NCI-H748 (cell line): ENCODE measurements around the gene GNAT3.

Experiments used
- DNase-seq: peaks from one replicate; lab custom pipeline; 2025; ENCODE audit not compliant: unreplicated experiment; lab: John Stamatoyannopoulos, UW

Gene GNAT3

GRCh38 chr7:80420876-80421275 lies 91.0 kb downstream of the GNAT3 start:
- no peak for DNase-seq

GRCh38 chr7:80417211-80417793 lies 94.6 kb downstream of the GNAT3 start:
- DNase-seq = no peak

GRCh38 chr7:80415522-80415921 lies 96.3 kb downstream of the GNAT3 start:
- no peak for DNase-seq

GRCh38 chr7:80415114-80415513 lies 96.8 kb downstream of the GNAT3 start:
- DNase-seq = no peak

GRCh38 chr7:80414331-80414730 lies 97.5 kb downstream of the GNAT3 start:
- DNase-seq = no peak

GRCh38 chr7:80413383-80413945 lies 98.4 kb downstream of the GNAT3 start:
- DNase-seq = no peak

GRCh38 chr7:80412842-80413241 lies 99.0 kb downstream of the GNAT3 start:
- no peak for DNase-seq

- no peak for DNase-seq
These were observed 100.2 kb downstream of the GNAT3 start for GRCh38 chr7:80411621-80412020.

- no peak for DNase-seq
These were observed 101.8 kb downstream of the GNAT3 start for GRCh38 chr7:80410081-80410480.
